ENCODE measurements around the gene NDUFV2.
"Not testable (repeated sequence)": the region's sequence is repeated elsewhere in the genome, so short reads cannot be mapped to it uniquely, and the experiment has no call there.

The NDUFV2 gene

DNA sequence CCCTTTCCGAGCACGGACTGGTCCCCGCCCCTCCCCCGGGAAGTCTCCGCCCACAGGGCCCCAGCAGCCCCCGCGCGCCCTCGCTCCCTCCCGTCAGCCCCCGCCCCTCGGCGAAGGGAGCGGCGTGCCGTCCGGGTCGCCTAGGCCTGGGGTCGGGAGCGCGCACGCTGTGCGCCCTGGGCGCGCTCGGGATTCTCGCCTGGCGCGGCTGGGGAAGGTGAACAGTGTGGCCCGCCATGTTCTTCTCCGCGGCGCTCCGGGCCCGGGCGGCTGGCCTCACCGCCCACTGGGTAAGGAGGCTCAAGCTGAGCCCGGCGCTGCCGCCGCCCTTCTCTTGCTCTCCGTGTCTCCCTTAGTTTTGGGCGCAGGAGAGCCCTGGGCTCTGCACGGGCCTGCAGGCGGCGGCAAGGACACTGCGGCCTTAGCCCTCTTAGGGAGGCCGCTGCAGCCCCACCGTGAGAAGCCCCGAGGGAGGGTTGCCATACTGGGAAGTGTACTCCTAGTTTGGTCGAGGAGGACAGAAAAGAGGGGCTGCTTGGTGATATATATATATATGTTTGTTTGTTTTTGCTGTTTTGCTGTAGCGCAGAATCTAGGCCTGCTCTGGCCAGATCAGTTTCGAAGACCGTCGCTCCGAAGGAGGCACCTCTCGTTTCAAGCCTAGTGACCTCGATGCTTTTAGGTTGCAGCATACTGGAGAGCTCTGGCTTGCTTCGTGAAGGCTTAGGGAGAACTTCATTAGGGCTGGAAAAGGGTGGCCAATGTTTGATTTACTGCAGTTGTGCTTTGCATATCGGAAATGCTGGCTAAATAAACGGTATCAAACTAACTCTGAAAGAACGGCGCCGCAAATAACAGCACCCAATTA lies at the start of gene NDUFV2:
Gene NDUFV2 (plus strand): TSS at position 192 of the 868 bp plus-strand sequence. CDS start 45 bp downstream, at position 237.
- peak; percentile 96 for DNase-seq

- DNase-seq = no peak
Measured at GRCh38 chr18:9053814-9054213, 48.7 kb upstream of the NDUFV2 start.

- no peak for DNase-seq
Measured at GRCh38 chr18:9055185-9055584, 47.3 kb upstream of the NDUFV2 start.

GRCh38 chr18:9055626-9056025 lies 46.9 kb upstream of the NDUFV2 start:
- no peak for DNase-seq

- no peak for DNase-seq
Measured at GRCh38 chr18:9057646-9058045, 44.9 kb upstream of the NDUFV2 start.

DNA sequence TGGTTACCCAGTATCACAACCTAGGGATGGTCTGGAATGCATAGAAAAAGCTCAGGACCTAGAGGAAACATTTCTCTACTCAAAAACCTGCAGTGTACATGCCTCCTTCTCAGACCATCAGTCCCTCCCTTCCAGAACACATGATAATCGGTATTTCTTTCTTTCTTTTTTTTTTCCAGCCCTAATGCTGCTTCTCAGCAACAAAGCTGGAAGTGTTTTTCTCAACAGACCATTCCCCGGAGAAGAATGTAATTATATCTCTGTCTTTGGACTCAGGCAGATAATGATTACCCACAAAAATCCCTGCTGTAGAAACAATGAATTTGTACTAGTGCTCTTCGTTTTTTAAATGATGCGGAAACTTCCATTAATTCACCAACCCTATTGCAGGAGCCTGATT lies 44.1 kb upstream of the NDUFV2 start:
- no peak for DNase-seq

GRCh38 chr18:9062418-9062751 lies 40.1 kb upstream of the NDUFV2 start:
- no peak for DNase-seq

GRCh38 chr18:9065864-9066263 lies 36.6 kb upstream of the NDUFV2 start:
- DNase-seq = no peak

- DNase-seq = no peak
Measured at GRCh38 chr18:9066358-9066757, 36.1 kb upstream of the NDUFV2 start.

GRCh38 chr18:9066817-9067306 lies 35.6 kb upstream of the NDUFV2 start:
- DNase-seq = no peak

- DNase-seq = no peak
Measured at GRCh38 chr18:9067823-9068222, 34.7 kb upstream of the NDUFV2 start.

- DNase-seq = no peak
Measured at GRCh38 chr18:9068346-9068745, 34.2 kb upstream of the NDUFV2 start.

- no peak for DNase-seq
Measured at GRCh38 chr18:9069601-9070000, 32.9 kb upstream of the NDUFV2 start.

DNA sequence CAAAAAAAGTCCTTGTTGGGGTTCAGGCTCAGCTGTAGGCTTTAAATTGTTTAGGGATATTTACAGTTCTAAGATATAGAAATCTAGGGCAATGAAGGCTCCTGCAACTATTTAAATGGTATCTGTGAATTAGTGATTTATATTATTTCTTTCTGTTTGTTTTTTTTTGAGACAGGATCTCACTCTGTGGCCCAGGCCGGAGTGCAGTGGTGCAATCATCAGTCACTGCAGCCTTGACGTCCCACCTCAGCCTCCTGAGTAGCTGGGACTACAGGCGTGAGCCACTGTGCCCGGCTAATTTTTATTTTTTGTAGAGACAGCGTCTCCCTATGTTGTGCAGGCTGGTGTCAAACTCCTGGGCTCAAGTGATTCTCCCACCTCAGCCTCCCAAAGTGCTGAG lies 32.3 kb upstream of the NDUFV2 start:
- no peak for DNase-seq

- no peak for DNase-seq
Measured at GRCh38 chr18:9079818-9080528, 22.5 kb upstream of the NDUFV2 start.

DNA sequence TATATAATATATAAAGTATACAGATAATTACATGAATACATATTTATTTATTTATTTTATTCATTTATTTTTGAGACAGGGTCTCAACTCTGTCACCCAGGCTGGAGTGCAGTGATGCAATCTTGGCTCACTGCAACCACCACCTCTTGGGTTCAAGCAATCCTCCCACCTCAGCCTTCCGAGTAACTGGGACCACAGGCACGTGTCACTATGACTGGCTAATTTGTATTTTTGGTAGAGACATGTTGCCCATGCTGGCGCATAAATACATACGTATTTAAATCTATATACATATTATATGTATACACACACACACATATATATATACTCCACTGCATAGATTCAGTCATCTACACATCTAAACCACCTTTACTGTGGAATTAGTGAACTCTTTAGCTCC lies 20.6 kb upstream of the NDUFV2 start:
- DNase-seq = no peak

- DNase-seq = no peak
Measured at GRCh38 chr18:9082711-9083510, 19.6 kb upstream of the NDUFV2 start.

DNA sequence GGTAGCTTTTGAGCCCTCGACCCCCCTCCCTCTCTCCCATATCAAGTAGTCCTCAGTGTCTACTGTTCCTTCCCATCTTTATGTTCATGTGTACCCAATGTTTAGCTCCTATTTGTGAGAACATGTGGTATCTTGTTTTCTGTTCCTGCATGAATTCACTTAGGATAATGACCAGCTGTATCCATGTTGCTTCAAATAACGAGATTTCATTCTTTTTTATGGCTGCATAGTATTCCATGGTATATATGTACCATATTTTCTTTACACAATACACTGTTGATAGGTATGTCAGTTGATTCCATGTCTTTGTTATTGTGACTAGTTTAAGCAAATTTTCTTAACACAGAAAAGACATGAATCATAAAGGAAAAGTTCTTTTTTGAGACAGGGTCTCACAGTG lies 16.5 kb upstream of the NDUFV2 start:
- no peak for DNase-seq

- no peak for DNase-seq
Measured at GRCh38 chr18:9086624-9087023, 15.9 kb upstream of the NDUFV2 start.

DNA sequence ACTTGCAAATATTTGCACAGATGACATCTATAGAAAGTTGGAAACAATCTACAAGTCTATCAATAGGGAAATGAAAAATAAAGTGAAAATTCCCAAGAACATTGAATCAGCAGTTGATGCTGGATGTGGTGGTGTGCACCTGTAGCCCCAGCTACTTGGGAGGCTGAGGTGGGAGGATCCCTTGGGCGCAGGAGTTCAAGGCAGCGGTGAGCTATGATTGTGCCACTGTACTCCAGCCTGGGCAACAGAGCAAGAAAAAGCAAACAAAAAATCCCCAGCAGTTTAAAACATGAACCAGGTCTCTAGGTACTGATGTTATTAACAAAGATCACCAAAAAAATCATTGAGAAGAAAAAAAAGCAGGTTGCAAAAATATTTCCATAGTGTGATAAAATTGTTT lies 15.4 kb upstream of the NDUFV2 start:
- no peak for DNase-seq

DNA sequence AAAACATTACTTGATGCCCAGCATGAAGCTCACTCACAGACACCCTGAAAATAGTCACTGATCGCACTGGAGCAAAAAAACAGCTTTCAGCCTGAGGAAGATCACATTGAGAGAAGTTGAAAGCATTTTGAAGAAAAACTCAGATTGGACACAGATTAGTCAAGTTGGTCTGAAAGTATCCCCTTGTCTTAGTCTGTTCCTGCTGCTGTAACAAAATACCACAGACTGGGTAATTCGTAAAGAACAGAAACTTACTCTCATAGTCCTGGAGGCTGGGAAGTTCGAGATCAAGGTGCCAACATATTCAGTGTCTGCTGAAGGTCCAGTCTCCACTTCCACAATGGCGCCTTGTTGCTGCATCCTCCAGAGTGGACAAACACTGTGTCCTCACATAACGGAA lies 14.2 kb upstream of the NDUFV2 start:
- no peak for DNase-seq

DNA sequence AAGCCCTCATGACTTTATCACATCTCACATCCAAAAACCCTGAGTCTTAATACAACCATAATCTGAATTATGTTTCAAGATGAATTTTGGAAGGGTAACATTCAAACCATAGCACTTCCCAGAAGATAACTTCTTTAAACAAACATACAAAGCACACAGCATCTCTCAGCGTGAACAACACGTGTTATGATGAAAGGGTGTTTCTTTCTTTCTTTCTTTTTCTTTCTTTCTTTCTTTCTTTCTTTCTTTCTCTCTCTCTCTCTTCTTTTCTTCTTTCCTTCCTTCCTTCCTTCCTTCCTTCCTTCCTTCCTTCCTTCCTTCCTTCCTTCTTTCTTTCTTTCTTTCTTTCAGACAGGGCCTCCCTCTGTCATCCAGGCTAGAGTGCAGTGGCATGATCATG lies 13.8 kb upstream of the NDUFV2 start:
- not testable (repeated sequence) for DNase-seq

GRCh38 chr18:9090578-9090977 lies 11.9 kb upstream of the NDUFV2 start:
- DNase-seq = no peak

Measured in NCI-H82 (cell line).